CD4-positive, CD25-positive, alpha-beta regulatory T cell (primary cell): ENCODE data around the gene PCSK6. TPM values are rescaled to one million over a fixed set of nuclear protein-coding genes. Genes with fewer than 3 reads are reported as not detected.
"Not testable (repeated sequence)": the region's sequence is repeated elsewhere in the genome, so short reads cannot be mapped to it uniquely, and the experiment has no call there.

Experiments
- ATAC-seq, 2 donors: fragments of 150-1000 bp; cut with Tn5 transposase; one replicate each; pipeline ENCODE4 v1.10.0; 2021; ENCODE audit warnings: low read depth in 2 of 2, moderate number of reproducible peaks in 2 of 2, moderate library complexity in 1 of 2
- DNase-seq, 3 donors: peaks; one replicate each; pipeline versions ENCODE4 v3.0.0 to v3.0.0-alpha.2; 2012 to 2022; ENCODE audit warnings: mixed read lengths in 1 of 3
- H3K27ac ChIP-seq: one replicate; pipeline ENCODE4 v1.7.0; 2013; ENCODE audit warnings: mild to moderate bottlenecking, low read length; ENCODE audit not compliant: insufficient read depth, poor library complexity, severe bottlenecking
- H3K27me3 ChIP-seq: one replicate; pipeline ENCODE4 v1.7.0; 2013; ENCODE audit warnings: low read length; ENCODE audit not compliant: control insufficient read depth, insufficient read depth
- H3K36me3 ChIP-seq: one replicate; pipeline ENCODE4 v1.7.0; 2013; ENCODE audit warnings: mild to moderate bottlenecking, low read length, moderate library complexity; ENCODE audit not compliant: control insufficient read depth, insufficient read depth
- H3K4me1 ChIP-seq: 2 replicates; pipeline ENCODE4 v1.7.0; 2013; ENCODE audit warnings: mild to moderate bottlenecking, low read length; ENCODE audit not compliant: insufficient read depth, control insufficient read depth, poor library complexity, severe bottlenecking
- H3K4me3 ChIP-seq: one replicate; pipeline ENCODE4 v1.7.0; 2013; ENCODE audit warnings: low read depth, mild to moderate bottlenecking, low read length, moderate library complexity
- H3K9me3 ChIP-seq, 2 experiments: 1 replicate in 1 of 2; 2 replicates in 1 of 2; pipeline ENCODE4 v1.7.0; 2013; ENCODE audit warnings: low read length in 2 of 2, mild to moderate bottlenecking in 1 of 2, moderate library complexity in 1 of 2; ENCODE audit not compliant: control insufficient read depth in 2 of 2
- H3K27ac Mint-ChIP-seq, 3 donors: one replicate each; pipeline ENCODE4 v1.8.0; 2020 to 2022; ENCODE audit warnings: mild to moderate bottlenecking in 3 of 3, mixed read lengths in 3 of 3, moderate library complexity in 2 of 3
- H3K27me3 Mint-ChIP-seq: one replicate; pipeline ENCODE4 v1.8.0; 2022; ENCODE audit warnings: mild to moderate bottlenecking, mixed read lengths
- H3K36me3 Mint-ChIP-seq: one replicate; pipeline ENCODE4 v1.8.0; 2020; ENCODE audit warnings: mixed read lengths
- H3K4me1 Mint-ChIP-seq, 4 donors: one replicate each; pipeline ENCODE4 v1.8.0; 2020 to 2022; ENCODE audit warnings: mixed read lengths in 4 of 4, mild to moderate bottlenecking in 1 of 4
- H3K4me3 Mint-ChIP-seq, 4 donors: one replicate each; pipeline ENCODE4 v1.8.0; 2020 to 2022; ENCODE audit warnings: mild to moderate bottlenecking in 4 of 4, mixed read lengths in 4 of 4, moderate library complexity in 3 of 4
- H3K9me3 Mint-ChIP-seq, 7 donors: one replicate each; pipeline ENCODE4 v1.8.0; 2020 to 2022; ENCODE audit warnings: mixed read lengths in 7 of 7, mild to moderate bottlenecking in 3 of 7, moderate library complexity in 2 of 7
- polyA plus RNA-seq, 4 donors: library from polyadenylated mRNA; unstranded; fragments of 300-500 nt; fragmentation: Illumina TruSeq; gene quantifications; one replicate each; pipeline ENCODE4 v1.2.3, GENCODE V29; 2021
- total RNA-seq: library from RNA; stranded (reverse); gene quantifications from one replicate; pipeline ENCODE4 v1.2.3, GENCODE V29; 2022

PCSK6 gene
- total and polyA plus RNA-seq, 5 donors from 2014 or later = 0.07 to 1.1 (median 0.22) TPM; not detected in 1

- Mint-ChIP-seq H3K4me1 (no peaks in the 10 kb centered on the region), H3K4me3 (no peak overlapping the region), H3K9me3 (no peaks in the 10 kb centered on the region), H3K27me3 (peaks cover under 1% of the 10 kb centered on the region), H3K36me3 (no peaks in the 10 kb centered on the region), H3K27ac (no peak overlapping the region)
- DNase-seq (no peak), ATAC-seq (no peak)
- no peaks in the 10 kb centered on the region for H3K4me1 ChIP-seq
- H3K27me3 ChIP-seq = no peaks in the 10 kb centered on the region
- no peak overlapping the region for H3K27ac ChIP-seq
- H3K9me3 ChIP-seq = no peaks in the 10 kb centered on the region
- no peak overlapping the region for H3K4me3 ChIP-seq
- no peaks in the 10 kb centered on the region for H3K36me3 ChIP-seq
Measured at GRCh38 chr15:101381671-101382212, 107.8 kb downstream of the PCSK6 start.

- DNase-seq = no peak
- Histone ChIP-seq H3K36me3 (no peaks in the 10 kb centered on the region), H3K4me1 (no peaks in the 10 kb centered on the region), H3K27me3 (no peaks in the 10 kb centered on the region), H3K27ac (no peak overlapping the region), H3K9me3 (no peaks in the 10 kb centered on the region), H3K4me3 (no peak overlapping the region)
- Mint-ChIP-seq H3K9me3 (no peaks in the 10 kb centered on the region), H3K27ac (no peak overlapping the region), H3K27me3 (peaks cover 4% of the 10 kb centered on the region), H3K4me1 (no peaks in the 10 kb centered on the region), H3K4me3 (no peak overlapping the region), H3K36me3 (no peaks in the 10 kb centered on the region)
- no peak for ATAC-seq
Measured at GRCh38 chr15:101380146-101380545, 109.4 kb downstream of the PCSK6 start.

GRCh38 chr15:101379647-101380046 lies 109.9 kb downstream of the PCSK6 start:
- no peaks in the 10 kb centered on the region for H3K27me3 ChIP-seq
- no peaks in the 10 kb centered on the region for H3K4me1 ChIP-seq
- H3K9me3 Mint-ChIP-seq = no peaks in the 10 kb centered on the region
- H3K4me3 ChIP-seq = no peak overlapping the region
- no peaks in the 10 kb centered on the region for H3K9me3 ChIP-seq
- H3K4me1 Mint-ChIP-seq = no peaks in the 10 kb centered on the region
- H3K4me3 Mint-ChIP-seq = no peak overlapping the region
- no peak overlapping the region for H3K27ac Mint-ChIP-seq
- ATAC-seq = no peak
- H3K36me3 Mint-ChIP-seq = no peaks in the 10 kb centered on the region
- H3K27ac ChIP-seq = no peak overlapping the region
- H3K36me3 ChIP-seq = no peaks in the 10 kb centered on the region
- H3K27me3 Mint-ChIP-seq = peaks cover 4% of the 10 kb centered on the region
- DNase-seq = no peak

GRCh38 chr15:101378879-101379278 lies 110.6 kb downstream of the PCSK6 start:
- Histone ChIP-seq H3K9me3 (no peaks in the 10 kb centered on the region), H3K36me3 (no peaks in the 10 kb centered on the region), H3K4me3 (no peak overlapping the region), H3K4me1 (no peaks in the 10 kb centered on the region), H3K27ac (no peak overlapping the region), H3K27me3 (no peaks in the 10 kb centered on the region)
- Mint-ChIP-seq H3K4me3 (no peak overlapping the region), H3K27me3 (peaks cover 4% of the 10 kb centered on the region), H3K4me1 (no peaks in the 10 kb centered on the region), H3K27ac (no peak overlapping the region), H3K36me3 (no peaks in the 10 kb centered on the region), H3K9me3 (no peaks in the 10 kb centered on the region)
- no peak for ATAC-seq
- no peak for DNase-seq

- Mint-ChIP-seq H3K9me3 (no peaks in the 10 kb centered on the region), H3K4me3 (no peak overlapping the region), H3K27ac (no peak overlapping the region), H3K36me3 (no peaks in the 10 kb centered on the region), H3K27me3 (peaks cover 4% of the 10 kb centered on the region), H3K4me1 (no peaks in the 10 kb centered on the region)
- DNase-seq = no peak
- no peaks in the 10 kb centered on the region for H3K27me3 ChIP-seq
- H3K4me1 ChIP-seq = no peaks in the 10 kb centered on the region
- H3K4me3 ChIP-seq = no peak overlapping the region
- ATAC-seq = no peak
- no peaks in the 10 kb centered on the region for H3K36me3 ChIP-seq
- H3K27ac ChIP-seq = no peak overlapping the region
- no peaks in the 10 kb centered on the region for H3K9me3 ChIP-seq
Measured at GRCh38 chr15:101378171-101378755, 111.2 kb downstream of the PCSK6 start.

- no peaks in the 10 kb centered on the region for H3K27me3 ChIP-seq
- H3K9me3 ChIP-seq = no peaks in the 10 kb centered on the region
- Mint-ChIP-seq H3K9me3 (no peaks in the 10 kb centered on the region), H3K27me3 (peaks cover 4% of the 10 kb centered on the region), H3K27ac (no peak overlapping the region), H3K4me3 (no peak overlapping the region), H3K36me3 (no peaks in the 10 kb centered on the region), H3K4me1 (peaks cover 0 to 2% (median 0%) of the 10 kb centered on the region in 4 donors)
- no peak overlapping the region for H3K4me3 ChIP-seq
- H3K36me3 ChIP-seq = no peaks in the 10 kb centered on the region
- DNase-seq (no peak), ATAC-seq (no peak)
- no peak overlapping the region for H3K27ac ChIP-seq
- H3K4me1 ChIP-seq = no peaks in the 10 kb centered on the region
Measured at GRCh38 chr15:101376615-101377395, 112.7 kb downstream of the PCSK6 start.

GRCh38 chr15:101375006-101375405 lies 114.5 kb downstream of the PCSK6 start:
- not testable (repeated sequence) for H3K27me3 Mint-ChIP-seq, H3K27ac ChIP-seq, DNase-seq, H3K36me3 ChIP-seq, H3K4me3 Mint-ChIP-seq, H3K27me3 ChIP-seq, H3K4me3 ChIP-seq, H3K27ac Mint-ChIP-seq, H3K9me3 ChIP-seq, H3K9me3 Mint-ChIP-seq, H3K4me1 Mint-ChIP-seq, ATAC-seq, H3K4me1 ChIP-seq, H3K36me3 Mint-ChIP-seq

- no peaks in the 10 kb centered on the region for H3K9me3 ChIP-seq
- H3K27me3 ChIP-seq = no peaks in the 10 kb centered on the region
- H3K27ac Mint-ChIP-seq = peak overlapping the region in 1 of 3 donors; percentile 32
- H3K36me3 Mint-ChIP-seq = no peaks in the 10 kb centered on the region
- no peak overlapping the region for H3K4me3 Mint-ChIP-seq
- H3K9me3 Mint-ChIP-seq = no peaks in the 10 kb centered on the region
- no peak overlapping the region for H3K4me3 ChIP-seq
- H3K4me1 Mint-ChIP-seq = peaks cover 0 to 2% (median 0%) of the 10 kb centered on the region in 4 donors
- H3K27me3 Mint-ChIP-seq = peaks cover 7% of the 10 kb centered on the region
- no peaks in the 10 kb centered on the region for H3K36me3 ChIP-seq
- no peak for ATAC-seq
- H3K4me1 ChIP-seq = no peaks in the 10 kb centered on the region
- no peak overlapping the region for H3K27ac ChIP-seq
- DNase-seq = no peak
Measured at GRCh38 chr15:101374326-101374725, 115.2 kb downstream of the PCSK6 start.
